Hepatocyte (in vitro differentiated cells): Measurements from ENCODE around the gene CCL4. TPM values are rescaled to one million over a fixed set of nuclear protein-coding genes. Genes with fewer than 3 reads are reported as not detected.

Source experiments
- DNase-seq: peaks from one replicate; pipeline ENCODE4 v3.0.0-alpha.2; 2016; ENCODE audit warnings: low spot score
- H2AFZ ChIP-seq: fragments of 200-600 bp; sonication (generic); 2 replicates; pipeline ENCODE4 v1.6.0; 2016; ENCODE audit warnings: antibody characterized with exemption, mild to moderate bottlenecking
- H3K27ac ChIP-seq: fragments of 200-600 bp; sonication (generic); 2 replicates; pipeline ENCODE4 v1.5.1; 2016; ENCODE audit warnings: mild to moderate bottlenecking
- H3K27me3 ChIP-seq: fragments of 200-600 bp; sonication (generic); 2 replicates; pipeline ENCODE4 v1.6.1; 2016
- H3K36me3 ChIP-seq: fragments of 200-600 bp; sonication (generic); replicated peaks from 2 replicates; pipeline ENCODE4 v1.5.1; 2016; ENCODE audit warnings: low read depth; ENCODE audit not compliant: insufficient read depth
- H3K4me1 ChIP-seq: fragments of 200-600 bp; sonication (generic); 2 replicates; pipeline ENCODE4 v1.5.1; 2016; ENCODE audit warnings: mild to moderate bottlenecking, moderate library complexity; ENCODE audit not compliant: insufficient read depth
- H3K4me2 ChIP-seq: fragments of 200-600 bp; sonication (generic); 2 replicates; pipeline ENCODE4 v1.6.0; 2016
- H3K4me3 ChIP-seq: fragments of 200-600 bp; sonication (generic); 2 replicates; pipeline ENCODE4 v1.5.1; 2016; ENCODE audit warnings: mild to moderate bottlenecking
- H3K79me2 ChIP-seq: fragments of 200-600 bp; sonication (generic); 2 replicates; pipeline ENCODE4 v1.6.0; 2017; ENCODE audit warnings: mild to moderate bottlenecking
- H3K9me2 ChIP-seq: fragments of 200-600 bp; sonication (generic); replicated peaks from 2 replicates; pipeline ENCODE4 v1.6.0; 2017; ENCODE audit warnings: mild to moderate bottlenecking; ENCODE audit not compliant: insufficient read depth
- H3K9me3 ChIP-seq: fragments of 200-600 bp; sonication (generic); 2 replicates; pipeline ENCODE4 v1.5.1; 2016; ENCODE audit warnings: low read depth, mild to moderate bottlenecking
- H4K20me1 ChIP-seq: fragments of 200-600 bp; sonication (generic); 2 replicates; pipeline ENCODE4 v1.6.0; 2016; ENCODE audit warnings: mild to moderate bottlenecking; ENCODE audit not compliant: insufficient read depth, poor library complexity, severe bottlenecking
- EZH2 ChIP-seq: fragments of 200-600 bp; sonication (generic); IDR thresholded peaks from 2 replicates; pipeline ENCODE4 v1.6.1; 2016; ENCODE audit warnings: antibody characterized with exemption, mild to moderate bottlenecking, borderline replicate concordance
- EZH2phosphoT487 ChIP-seq: fragments of 200-600 bp; sonication (generic); IDR thresholded peaks from one replicate; pipeline ENCODE4 v1.6.1; 2018; ENCODE audit warnings: antibody characterized with exemption, mild to moderate bottlenecking, low read depth, moderate library complexity; ENCODE audit not compliant: unreplicated experiment, severe bottlenecking
- WGBS: methylation state at CpG from one replicate; pipeline ENCODE4 v1.1.6; 2016; ENCODE audit warnings: low lambda C conversion rate; ENCODE audit errors: missing lambda C conversion rate; 5-methylcytosine and 5-hydroxymethylcytosine counted together
- polyA plus RNA-seq: library from polyadenylated mRNA; unstranded; fragments of >200 nt; fragmentation: Nextera tagmentation; extraction: Ambion mirVana; gene quantifications from 2 replicates; pipeline ENCODE4 v1.2.1, GENCODE V29; 2016
- total RNA-seq: library from RNA; depleted of rRNA; stranded (reverse); fragments of >200 nt; gene quantifications from 2 replicates; pipeline ENCODE4 v1.2.3, GENCODE V29; 2014
- TF ChIP-seq, protein P1 (sequence below): fragments of 200-600 bp; sonication (generic); IDR thresholded peaks from 2 replicates; pipeline ENCODE4 v1.5.1; 2016; ENCODE audit warnings: antibody characterized with exemption, mild to moderate bottlenecking; ENCODE audit not compliant: poor library complexity

CCL4 gene
- total and polyA plus RNA-seq, 2 experiments from 2014 or later, result 5.8 to 21.1 TPM

DNA sequence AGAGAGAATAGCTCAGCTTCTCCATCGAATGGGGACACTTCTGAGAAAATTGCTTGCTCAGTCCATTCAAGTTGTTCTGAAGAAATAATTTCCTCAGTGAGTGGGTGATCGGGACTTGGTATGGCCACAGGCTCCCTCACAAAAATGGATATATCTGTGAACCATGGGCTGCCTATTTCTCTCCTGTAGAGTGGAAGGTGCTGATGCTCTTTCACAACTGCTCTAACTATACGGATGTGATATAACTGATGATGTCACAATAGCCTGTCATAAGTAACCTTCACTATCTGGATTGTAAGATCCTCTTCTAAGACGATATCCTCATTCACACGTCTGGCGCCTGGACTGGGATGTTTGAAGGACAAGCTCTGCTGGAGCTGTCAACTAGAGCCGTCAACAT lies 44.2 kb upstream of the CCL4 start:
- no peak overlapping the region for H3K4me3 ChIP-seq
- H3K4me1 ChIP-seq, result no peaks in the 10 kb centered on the region
- no peaks in the 10 kb centered on the region for H3K79me2 ChIP-seq
- no peaks in the 10 kb centered on the region for H4K20me1 ChIP-seq
- H3K36me3 ChIP-seq, result no peaks in the 10 kb centered on the region
- H3K27ac ChIP-seq, result no peak overlapping the region
- H3K9me3 ChIP-seq, result no peaks in the 10 kb centered on the region
- H2AFZ ChIP-seq, result no peak overlapping the region
- H3K9me2 ChIP-seq, result no peaks in the 10 kb centered on the region
- no peak overlapping the region for H3K4me2 ChIP-seq
- TF ChIP-seq EZH2 (no peak), EZH2phosphoT487 (no peak)
- TF ChIP-seq, protein P1, sequence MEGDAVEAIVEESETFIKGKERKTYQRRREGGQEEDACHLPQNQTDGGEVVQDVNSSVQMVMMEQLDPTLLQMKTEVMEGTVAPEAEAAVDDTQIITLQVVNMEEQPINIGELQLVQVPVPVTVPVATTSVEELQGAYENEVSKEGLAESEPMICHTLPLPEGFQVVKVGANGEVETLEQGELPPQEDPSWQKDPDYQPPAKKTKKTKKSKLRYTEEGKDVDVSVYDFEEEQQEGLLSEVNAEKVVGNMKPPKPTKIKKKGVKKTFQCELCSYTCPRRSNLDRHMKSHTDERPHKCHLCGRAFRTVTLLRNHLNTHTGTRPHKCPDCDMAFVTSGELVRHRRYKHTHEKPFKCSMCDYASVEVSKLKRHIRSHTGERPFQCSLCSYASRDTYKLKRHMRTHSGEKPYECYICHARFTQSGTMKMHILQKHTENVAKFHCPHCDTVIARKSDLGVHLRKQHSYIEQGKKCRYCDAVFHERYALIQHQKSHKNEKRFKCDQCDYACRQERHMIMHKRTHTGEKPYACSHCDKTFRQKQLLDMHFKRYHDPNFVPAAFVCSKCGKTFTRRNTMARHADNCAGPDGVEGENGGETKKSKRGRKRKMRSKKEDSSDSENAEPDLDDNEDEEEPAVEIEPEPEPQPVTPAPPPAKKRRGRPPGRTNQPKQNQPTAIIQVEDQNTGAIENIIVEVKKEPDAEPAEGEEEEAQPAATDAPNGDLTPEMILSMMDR, result no peak
- WGBS, result 87% methylated on average over 7 of the region's 7 CpGs
- no peak for DNase-seq
- no peaks in the 10 kb centered on the region for H3K27me3 ChIP-seq

DNA sequence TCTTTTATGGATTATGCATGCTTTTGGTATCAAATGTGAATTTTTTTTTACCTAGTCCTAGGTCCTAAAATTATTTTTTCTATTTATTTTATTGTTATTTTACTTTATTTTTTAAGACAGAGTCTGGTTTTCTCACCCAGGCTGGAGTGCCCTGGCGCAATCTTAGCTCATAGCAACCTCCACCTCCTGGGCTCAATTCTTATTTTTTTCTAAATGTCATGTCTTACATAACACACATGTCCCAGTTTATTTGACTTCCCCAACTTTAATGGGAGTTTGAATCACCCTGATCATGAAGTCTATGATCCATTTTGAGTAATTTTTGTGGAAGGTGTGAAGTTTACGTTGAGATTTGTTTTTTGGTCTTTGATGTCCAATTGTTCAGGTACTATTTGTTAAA lies 42.8 kb upstream of the CCL4 start:
- Histone ChIP-seq H3K36me3 (no peaks in the 10 kb centered on the region), H3K4me3 (no peak overlapping the region), H3K79me2 (no peaks in the 10 kb centered on the region), H3K4me2 (no peak overlapping the region), H2AFZ (no peak overlapping the region), H3K9me2 (no peaks in the 10 kb centered on the region), H4K20me1 (no peaks in the 10 kb centered on the region), H3K27me3 (no peaks in the 10 kb centered on the region), H3K27ac (no peak overlapping the region), H3K9me3 (no peaks in the 10 kb centered on the region), H3K4me1 (no peaks in the 10 kb centered on the region)
- DNase-seq, result no peak
- 75% methylated on average over 2 of the region's 2 CpGs for WGBS
- TF ChIP-seq EZH2, result no peak

GRCh38 chr17:36063786-36064541 lies 39.7 kb upstream of the CCL4 start, which contains the start of gene CCL18:
CCL18 (plus strand) TSS chr17:36064272; CDS start chr17:36064343, 71 bp downstream.
- no peaks in the 10 kb centered on the region for H3K9me2 ChIP-seq
- H3K27me3 ChIP-seq, result no peaks in the 10 kb centered on the region
- no peaks in the 10 kb centered on the region for H3K9me3 ChIP-seq
- H3K27ac ChIP-seq, result no peak within 1 kb of the TSS
- no peaks in the 10 kb centered on the region for H3K79me2 ChIP-seq
- H3K4me1 ChIP-seq, result no peaks in the 10 kb centered on the region
- no peaks in the 10 kb centered on the region for H4K20me1 ChIP-seq
- H2AFZ ChIP-seq, result no peak within 1 kb of the TSS
- TF ChIP-seq EZH2 (no peak), EZH2phosphoT487 (no peak)
- TF ChIP-seq, protein P1, result no peak
- no peak within 1 kb of the TSS for H3K4me2 ChIP-seq
- DNase-seq, result no peak
- H3K36me3 ChIP-seq, result no peaks in the 10 kb centered on the region
- WGBS, result 76% methylated on average over 5 of the region's 5 CpGs
- H3K4me3 ChIP-seq, result no peak within 1 kb of the TSS

DNA sequence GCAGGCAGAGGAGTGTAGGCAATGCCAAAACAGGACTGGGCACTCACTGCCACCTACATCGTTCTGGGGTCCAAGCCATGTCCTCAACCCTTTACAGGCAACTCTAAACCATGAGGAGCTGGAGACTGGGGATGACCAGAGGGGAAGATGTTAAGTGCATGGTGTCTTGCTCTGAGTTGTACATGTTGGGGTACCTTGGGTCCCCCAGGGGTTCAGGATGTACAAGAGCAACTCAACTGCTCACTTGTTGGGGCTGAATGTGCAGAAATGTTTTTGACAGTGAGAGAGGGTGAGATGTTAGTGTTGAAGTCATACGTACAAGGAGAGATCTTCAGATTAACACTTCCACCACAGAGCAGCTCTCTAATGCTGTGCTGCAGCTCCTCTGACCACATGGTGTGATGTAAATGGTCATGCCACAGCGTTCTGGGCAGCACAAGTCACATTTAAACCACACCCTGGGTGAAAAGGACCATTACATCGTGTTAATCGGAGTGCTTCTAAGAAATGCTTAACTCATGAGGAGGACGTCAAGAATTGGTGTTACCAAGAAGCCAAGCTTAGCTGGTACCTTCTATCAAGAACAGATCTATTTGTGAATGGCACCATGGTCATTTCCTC lies 37.2 kb upstream of the CCL4 start:
- 88% methylated on average over 6 of the region's 6 CpGs for WGBS
- H3K79me2 ChIP-seq, result no peaks in the 10 kb centered on the region
- no peak overlapping the region for H3K4me3 ChIP-seq
- TF ChIP-seq EZH2, result no peak
- TF ChIP-seq, protein P1, result no peak
- TF ChIP-seq EZH2phosphoT487, result no peak
- H3K4me1 ChIP-seq, result no peaks in the 10 kb centered on the region
- H3K27ac ChIP-seq, result no peak overlapping the region
- no peaks in the 10 kb centered on the region for H3K27me3 ChIP-seq
- H3K9me3 ChIP-seq, result no peaks in the 10 kb centered on the region
- no peak overlapping the region for H3K4me2 ChIP-seq
- no peak overlapping the region for H2AFZ ChIP-seq
- H4K20me1 ChIP-seq, result no peaks in the 10 kb centered on the region
- no peaks in the 10 kb centered on the region for H3K9me2 ChIP-seq
- DNase-seq, result no peak
- no peaks in the 10 kb centered on the region for H3K36me3 ChIP-seq
